Stimulated activated CD8-positive, alpha-beta memory T cell treated with anti-CD3 and anti-CD28 coated beads, Interleukin-7, amount 100 ng/mL, for 1 hour (primary cell): ENCODE results near the gene SLC2A5.
"Not testable (repeated sequence)": the region's sequence is repeated elsewhere in the genome, so short reads cannot be mapped to it uniquely, and the experiment has no call there.

ENCODE experiments used
- DNase-seq, 2 donors: peaks; one replicate each; pipeline ENCODE4 v3.0.0-alpha.2; 2020; ENCODE audit warnings: low read depth in 2 of 2

SLC2A5 gene

GRCh38 chr1:9006956-9007615 is 62.3 kb downstream of the SLC2A5 start:
- no peak for DNase-seq

GRCh38 chr1:9005395-9005708 is 64.1 kb downstream of the SLC2A5 start:
- DNase-seq = no peak

GRCh38 chr1:9004700-9005394 is 64.6 kb downstream of the SLC2A5 start:
- peak; percentile 66 to 78 for DNase-seq

GRCh38 chr1:9004031-9004699 is 65.3 kb downstream of the SLC2A5 start:
- DNase-seq = no peak

GRCh38 chr1:9002215-9002560 is 67.2 kb downstream of the SLC2A5 start:
- DNase-seq = not testable (repeated sequence)

- DNase-seq = not testable (repeated sequence)
These were observed 67.8 kb downstream of the SLC2A5 start for GRCh38 chr1:9001534-9002214.

GRCh38 chr1:8993962-8994675 is 75.3 kb downstream of the SLC2A5 start:
- not testable (repeated sequence) for DNase-seq

- no peak for DNase-seq
These were observed 76.3 kb downstream of the SLC2A5 start for GRCh38 chr1:8992936-8993687.

- no peak for DNase-seq
These were observed 79.6 kb downstream of the SLC2A5 start for GRCh38 chr1:8989821-8990220.

- DNase-seq = no peak
These were observed 80.4 kb downstream of the SLC2A5 start for GRCh38 chr1:8989061-8989460.

- no peak for DNase-seq
These were observed 80.8 kb downstream of the SLC2A5 start for GRCh38 chr1:8988618-8988967.

GRCh38 chr1:8987881-8988617 is 81.4 kb downstream of the SLC2A5 start:
- peak; percentile 43 to 54 for DNase-seq

- DNase-seq = no peak
These were observed 82.6 kb downstream of the SLC2A5 start for GRCh38 chr1:8986814-8987190.

GRCh38 chr1:8985915-8986813 is 83.3 kb downstream of the SLC2A5 start:
- DNase-seq = no peak
